ENCODE measurements around the gene OR4B1. TPM values are rescaled to one million over a fixed set of nuclear protein-coding genes. Genes with fewer than 3 reads are reported as not detected.

The OR4B1 gene
- total and polyA plus RNA-seq, 2 experiments from 2014 or later = not detected

DNA sequence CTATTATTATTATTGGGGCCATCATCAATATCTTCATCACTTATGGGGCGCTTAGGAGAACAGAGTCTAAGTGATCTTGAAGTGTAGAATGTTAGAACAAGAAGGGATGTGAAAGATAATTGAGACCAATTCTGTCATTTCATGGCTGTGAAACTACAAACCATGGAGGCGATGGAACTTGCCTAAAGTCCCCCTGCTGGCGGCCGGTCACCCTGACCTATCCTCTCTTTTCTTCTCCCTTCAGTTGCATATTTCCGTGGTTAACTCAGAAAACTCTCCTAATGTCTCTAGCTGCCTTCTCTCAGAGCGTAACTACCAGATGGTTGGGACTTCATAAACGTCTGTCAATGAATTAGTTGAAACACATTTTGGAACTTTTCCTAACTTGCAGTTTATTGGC is 6.6 kb upstream of the OR4B1 start:
- Histone ChIP-seq H3K9me2 (ENCODE audit: insufficient read depth) (no peaks in the 10 kb centered on the region), H3K36me3 (ENCODE audit: insufficient read depth) (peaks cover 7% of the 10 kb centered on the region; the same call in 1 of the 2 replicates), H4K20me1 (replicated peaks; ENCODE audit: insufficient read depth) (no peaks in the 10 kb centered on the region), H3K79me2 (replicated peaks; ENCODE audit: insufficient read depth) (no peaks in the 10 kb centered on the region), H3K4me1 (ENCODE audit: insufficient read depth) (no peaks in the 10 kb centered on the region), H2AFZ (no peak overlapping the region), H3F3A (replicated peaks; ENCODE audit: low read depth) (no peaks in the 10 kb centered on the region), H3K27me3 (ENCODE audit: insufficient read depth) (no peaks in the 10 kb centered on the region), H3K4me3 (no peak overlapping the region), H3K27ac (ENCODE audit: low read depth) (no peak overlapping the region), H3K4me2 (no peak overlapping the region)
- ATAC-seq (no peak), DNase-seq (ENCODE audit: low spot score) (peak; percentile 1)
- H3K4me3 Mint-ChIP-seq = no peak overlapping the region
- peaks cover 90% of the 10 kb centered on the region for H3K9me3 Mint-ChIP-seq
- no peak overlapping the region for H3K27ac Mint-ChIP-seq
- H3K36me3 Mint-ChIP-seq (ENCODE audit: low read depth) = peaks cover 17% of the 10 kb centered on the region
- TF ChIP-seq JUNB (IDR thresholded peaks at IDR 0.05; ENCODE audit: unreplicated experiment) (no peak), ZNF114 (CRISPR knock-in tag; IDR thresholded peaks at IDR 0.05) (no peak), EZH2phosphoT487 (IDR thresholded peaks at IDR 0.05; ENCODE audit: unreplicated experiment) (no peak)
- TF ChIP-seq, protein P1, sequence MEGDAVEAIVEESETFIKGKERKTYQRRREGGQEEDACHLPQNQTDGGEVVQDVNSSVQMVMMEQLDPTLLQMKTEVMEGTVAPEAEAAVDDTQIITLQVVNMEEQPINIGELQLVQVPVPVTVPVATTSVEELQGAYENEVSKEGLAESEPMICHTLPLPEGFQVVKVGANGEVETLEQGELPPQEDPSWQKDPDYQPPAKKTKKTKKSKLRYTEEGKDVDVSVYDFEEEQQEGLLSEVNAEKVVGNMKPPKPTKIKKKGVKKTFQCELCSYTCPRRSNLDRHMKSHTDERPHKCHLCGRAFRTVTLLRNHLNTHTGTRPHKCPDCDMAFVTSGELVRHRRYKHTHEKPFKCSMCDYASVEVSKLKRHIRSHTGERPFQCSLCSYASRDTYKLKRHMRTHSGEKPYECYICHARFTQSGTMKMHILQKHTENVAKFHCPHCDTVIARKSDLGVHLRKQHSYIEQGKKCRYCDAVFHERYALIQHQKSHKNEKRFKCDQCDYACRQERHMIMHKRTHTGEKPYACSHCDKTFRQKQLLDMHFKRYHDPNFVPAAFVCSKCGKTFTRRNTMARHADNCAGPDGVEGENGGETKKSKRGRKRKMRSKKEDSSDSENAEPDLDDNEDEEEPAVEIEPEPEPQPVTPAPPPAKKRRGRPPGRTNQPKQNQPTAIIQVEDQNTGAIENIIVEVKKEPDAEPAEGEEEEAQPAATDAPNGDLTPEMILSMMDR (conservative IDR thresholded peaks at IDR 0.05; ENCODE audit: low read depth in 2 of 2) = peak in 1 of 2 experiments; percentile 26; a peak in 1 of 4 replicates
- TF ChIP-seq, protein P2, sequence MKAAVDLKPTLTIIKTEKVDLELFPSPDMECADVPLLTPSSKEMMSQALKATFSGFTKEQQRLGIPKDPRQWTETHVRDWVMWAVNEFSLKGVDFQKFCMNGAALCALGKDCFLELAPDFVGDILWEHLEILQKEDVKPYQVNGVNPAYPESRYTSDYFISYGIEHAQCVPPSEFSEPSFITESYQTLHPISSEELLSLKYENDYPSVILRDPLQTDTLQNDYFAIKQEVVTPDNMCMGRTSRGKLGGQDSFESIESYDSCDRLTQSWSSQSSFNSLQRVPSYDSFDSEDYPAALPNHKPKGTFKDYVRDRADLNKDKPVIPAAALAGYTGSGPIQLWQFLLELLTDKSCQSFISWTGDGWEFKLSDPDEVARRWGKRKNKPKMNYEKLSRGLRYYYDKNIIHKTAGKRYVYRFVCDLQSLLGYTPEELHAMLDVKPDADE (IDR thresholded peaks at IDR 0.05) = no peak
- no peaks in the 10 kb centered on the region for H3K27me3 Mint-ChIP-seq (ENCODE audit: insufficient read depth, low read depth, poor library complexity)
- no peaks in the 10 kb centered on the region for H3K4me1 Mint-ChIP-seq

DNA sequence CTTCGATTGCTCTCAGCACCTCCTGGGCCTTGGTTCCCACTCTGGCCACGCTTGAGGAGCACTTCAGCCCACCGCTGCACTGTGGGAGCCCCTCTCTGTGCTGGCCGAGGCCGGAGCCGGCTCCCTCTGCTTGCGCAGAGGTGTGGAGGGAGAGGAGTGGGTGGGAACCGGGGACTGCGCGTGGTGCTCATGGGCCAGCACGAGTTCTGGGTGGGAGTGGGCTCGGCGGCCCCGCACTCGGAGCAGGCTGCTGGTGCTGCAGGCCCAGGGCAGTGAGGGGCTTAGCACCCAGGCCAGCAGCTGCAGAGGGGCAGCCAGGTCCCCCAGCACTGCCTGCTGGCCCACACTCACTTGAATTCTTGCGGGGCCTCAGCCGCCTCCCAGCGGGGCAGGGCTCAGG is 12.2 kb downstream of the OR4B1 start:
- H3K4me1 Mint-ChIP-seq = no peaks in the 10 kb centered on the region
- Histone ChIP-seq H3K4me3 (no peak overlapping the region), H3K36me3 (ENCODE audit: insufficient read depth) (no peaks in the 10 kb centered on the region), H3K9me2 (ENCODE audit: insufficient read depth) (no peaks in the 10 kb centered on the region), H3K79me2 (replicated peaks; ENCODE audit: insufficient read depth) (no peaks in the 10 kb centered on the region), H3K4me2 (no peak overlapping the region), H3K4me1 (ENCODE audit: insufficient read depth) (no peaks in the 10 kb centered on the region), H3K27me3 (ENCODE audit: insufficient read depth) (no peaks in the 10 kb centered on the region), H3F3A (replicated peaks; ENCODE audit: low read depth) (no peaks in the 10 kb centered on the region), H4K20me1 (replicated peaks; ENCODE audit: insufficient read depth) (no peaks in the 10 kb centered on the region), H3K27ac (ENCODE audit: low read depth) (no peak overlapping the region), H2AFZ (no peak overlapping the region)
- DNase-seq (ENCODE audit: low spot score) = no peak
- no peak overlapping the region for H3K27ac Mint-ChIP-seq
- no peak overlapping the region for H3K4me3 Mint-ChIP-seq
- H3K36me3 Mint-ChIP-seq (ENCODE audit: low read depth) = peaks cover 20% of the 10 kb centered on the region
- no peak for ATAC-seq
- peaks cover 83% of the 10 kb centered on the region for H3K9me3 Mint-ChIP-seq
- no peaks in the 10 kb centered on the region for H3K27me3 Mint-ChIP-seq (ENCODE audit: insufficient read depth, low read depth, poor library complexity)
- no peak for TF ChIP-seq NANOG (IDR thresholded peaks at IDR 0.05; ENCODE audit: borderline replicate concordance)
- no peak for TF ChIP-seq STAT1 (IDR thresholded peaks at IDR 0.05; ENCODE audit: unreplicated experiment)
- TF ChIP-seq, protein P1 (conservative IDR thresholded peaks at IDR 0.05; ENCODE audit: low read depth in 2 of 2) = no peak
- TF ChIP-seq EZH2phosphoT487 (IDR thresholded peaks at IDR 0.05; ENCODE audit: unreplicated experiment) = no peak
- no peak for TF ChIP-seq ZNF331 (CRISPR knock-in tag; IDR thresholded peaks at IDR 0.05; ENCODE audit: low read depth)
- TF ChIP-seq POLR2AphosphoS5 (IDR thresholded peaks at IDR 0.05; ENCODE audit: low read depth) = no peak
- TF ChIP-seq ZNF114 (CRISPR knock-in tag; IDR thresholded peaks at IDR 0.05) = no peak
- TF ChIP-seq JUNB (IDR thresholded peaks at IDR 0.05; ENCODE audit: unreplicated experiment) = no peak
- TF ChIP-seq EZH2 (IDR thresholded peaks at IDR 0.05; ENCODE audit: low read depth, unreplicated experiment) = no peak
- TF ChIP-seq, protein P2 (IDR thresholded peaks at IDR 0.05) = no peak
